OCI-LY7 (cell line): ENCODE data around the gene HPCAL4. TPM values are rescaled to one million over a fixed set of nuclear protein-coding genes. Genes with fewer than 3 reads are reported as not detected.

ENCODE experiments used
- BruUV-seq: library from RNA; stranded (reverse); fragments of 400-500 nt; replicated peaks from 2 replicates; lab custom pipeline; 2021; lab: Mats Ljungman, UMichigan
- CTCF ChIA-PET: fragments of 300-600 bp; sonication (Branson Sonifier 250); formaldehyde crosslinking; loops from one replicate; lab custom pipeline; 2022; ENCODE audit warnings: antibody characterized with exemption; ENCODE audit not compliant: unreplicated experiment; lab: Charles Lee
- POLR2A ChIA-PET: fragments of 300-600 bp; sonication (Branson Sonifier 250); formaldehyde crosslinking; loops from one replicate; lab custom pipeline; 2022; ENCODE audit warnings: antibody characterized with exemption; lab: Charles Lee
- DNase-seq: peaks from one replicate; pipeline ENCODE4 v3.0.0-alpha.2; 2015; ENCODE audit warnings: low spot score
- H2AFZ ChIP-seq: fragments of 200-600 bp; sonication (generic), shearing (Covaris generic); 2 replicates; pipeline ENCODE4 v1.6.1; 2014; ENCODE audit warnings: mild to moderate bottlenecking, antibody characterized with exemption, low read length, moderate library complexity
- H3K27ac ChIP-seq: fragments of 200-600 bp; sonication (generic); 2 replicates; pipeline ENCODE4 v1.5.1; 2014; ENCODE audit warnings: mixed run types, low read depth, mild to moderate bottlenecking, moderate library complexity, low read length, inconsistent platforms; ENCODE audit not compliant: poor library complexity, severe bottlenecking
- H3K36me3 ChIP-seq: fragments of 200-600 bp; sonication (generic); 2 replicates; pipeline ENCODE4 v1.6.1; 2014; ENCODE audit warnings: mild to moderate bottlenecking, antibody characterized with exemption, low read length, moderate library complexity, mixed read lengths; ENCODE audit not compliant: insufficient read depth
- H3K4me1 ChIP-seq: fragments of 200-600 bp; sonication (generic); 2 replicates; pipeline ENCODE4 v1.5.1; 2014; ENCODE audit warnings: mild to moderate bottlenecking, low read length; ENCODE audit not compliant: insufficient read depth, poor library complexity, severe bottlenecking
- H3K4me2 ChIP-seq: fragments of 200-600 bp; sonication (generic); 2 replicates; pipeline ENCODE4 v1.6.1; 2014; ENCODE audit warnings: mild to moderate bottlenecking, low read length
- H3K4me3 ChIP-seq: fragments of 200-600 bp; sonication (generic); 2 replicates; pipeline ENCODE4 v1.5.1; 2014; ENCODE audit warnings: mild to moderate bottlenecking, low read depth, low read length; ENCODE audit not compliant: poor library complexity, severe bottlenecking
- H3K79me2 ChIP-seq: fragments of 200-600 bp; sonication (generic); 2 replicates; pipeline ENCODE4 v1.6.1; 2016; ENCODE audit warnings: low read depth, mild to moderate bottlenecking, low read length, moderate library complexity, mixed read lengths; ENCODE audit not compliant: insufficient read depth
- H3K9me2 ChIP-seq: fragments of 200-600 bp; sonication (generic); 2 replicates; pipeline ENCODE4 v1.6.1; 2016; ENCODE audit warnings: mild to moderate bottlenecking, low read length, mixed read lengths; ENCODE audit not compliant: insufficient read depth
- H3K9me3 ChIP-seq: fragments of 200-600 bp; sonication (generic); 2 replicates; pipeline ENCODE4 v1.6.1; 2014; ENCODE audit warnings: mild to moderate bottlenecking, mixed run types, low read length, mixed read lengths
- H4K20me1 ChIP-seq: fragments of 200-600 bp; sonication (generic); 2 replicates; pipeline ENCODE4 v1.6.1; 2014; ENCODE audit warnings: mild to moderate bottlenecking, antibody characterized with exemption, low read length, moderate library complexity, mixed read lengths; ENCODE audit not compliant: insufficient read depth
- CTCF ChIP-seq: fragments of 200-600 bp; sonication (generic); conservative IDR thresholded peaks from 2 replicates; pipeline ENCODE4 v1.5.1; 2014; ENCODE audit warnings: mild to moderate bottlenecking, antibody characterized with exemption, low read length, moderate library complexity, mixed read lengths
- EZH2phosphoT487 ChIP-seq: fragments of 200-600 bp; sonication (generic); IDR thresholded peaks from 2 replicates; pipeline ENCODE4 v1.6.1; 2018; ENCODE audit warnings: low read depth, borderline replicate concordance, mild to moderate bottlenecking, mixed run types, antibody characterized with exemption, low read length, moderate library complexity, mixed read lengths
- intact Hi-C: fragments of 100-400 bp; cut with micrococcal nuclease; formaldehyde crosslinking; loops from one replicate; pipeline ENCODE4 v1.10.0; 2022; ENCODE audit not compliant: unreplicated experiment
- total RNA-seq, 2 experiments: library from RNA; depleted of rRNA in 1 of 2; stranded (reverse); fragments of >200 nt in 1 of 2; shearing (Covaris generic) in 1 of 2; gene quantifications; 2 replicates each; pipeline ENCODE4 v1.2.3, GENCODE V29; 2014 to 2022

Gene HPCAL4
- total RNA-seq, 2 experiments from 2014 or later = not detected

DNA sequence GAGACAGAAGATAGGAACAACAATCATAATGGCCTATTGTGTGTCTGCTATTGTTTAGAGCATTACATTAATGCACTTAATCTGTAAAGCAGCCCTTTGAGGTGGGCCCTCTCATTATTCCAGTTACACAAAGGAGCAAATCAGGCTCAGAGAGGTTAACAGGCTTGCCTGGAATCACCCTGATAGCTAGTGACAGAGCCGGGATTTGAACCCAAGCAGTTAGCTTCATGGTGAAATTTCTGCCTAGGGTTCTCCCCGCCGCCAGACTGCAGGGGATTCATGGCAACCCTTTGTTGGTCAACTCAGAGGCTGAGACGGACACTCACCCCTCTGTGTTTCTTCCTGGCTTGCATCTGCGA, 58.9 kb downstream of the HPCAL4 start:
- TF ChIP-seq EZH2phosphoT487 (no peak), CTCF (no peak)
- no peak overlapping the region for H3K4me3 ChIP-seq
- H3K4me2 ChIP-seq = no peak overlapping the region
- no peaks in the 10 kb centered on the region for H3K36me3 ChIP-seq
- no peaks in the 10 kb centered on the region for H3K4me1 ChIP-seq
- H4K20me1 ChIP-seq = no peaks in the 10 kb centered on the region
- intact Hi-C loops = no loop called here
- H3K9me2 ChIP-seq = no peaks in the 10 kb centered on the region
- H2AFZ ChIP-seq = no peak overlapping the region
- no peak overlapping the region for H3K27ac ChIP-seq
- BruUV-seq = no TSS peak
- H3K9me3 ChIP-seq = no peaks in the 10 kb centered on the region
- H3K79me2 ChIP-seq = no peaks in the 10 kb centered on the region
- no peak for DNase-seq
- CTCF ChIA-PET = no interaction called here
- POLR2A ChIA-PET = no interaction called here

DNA sequence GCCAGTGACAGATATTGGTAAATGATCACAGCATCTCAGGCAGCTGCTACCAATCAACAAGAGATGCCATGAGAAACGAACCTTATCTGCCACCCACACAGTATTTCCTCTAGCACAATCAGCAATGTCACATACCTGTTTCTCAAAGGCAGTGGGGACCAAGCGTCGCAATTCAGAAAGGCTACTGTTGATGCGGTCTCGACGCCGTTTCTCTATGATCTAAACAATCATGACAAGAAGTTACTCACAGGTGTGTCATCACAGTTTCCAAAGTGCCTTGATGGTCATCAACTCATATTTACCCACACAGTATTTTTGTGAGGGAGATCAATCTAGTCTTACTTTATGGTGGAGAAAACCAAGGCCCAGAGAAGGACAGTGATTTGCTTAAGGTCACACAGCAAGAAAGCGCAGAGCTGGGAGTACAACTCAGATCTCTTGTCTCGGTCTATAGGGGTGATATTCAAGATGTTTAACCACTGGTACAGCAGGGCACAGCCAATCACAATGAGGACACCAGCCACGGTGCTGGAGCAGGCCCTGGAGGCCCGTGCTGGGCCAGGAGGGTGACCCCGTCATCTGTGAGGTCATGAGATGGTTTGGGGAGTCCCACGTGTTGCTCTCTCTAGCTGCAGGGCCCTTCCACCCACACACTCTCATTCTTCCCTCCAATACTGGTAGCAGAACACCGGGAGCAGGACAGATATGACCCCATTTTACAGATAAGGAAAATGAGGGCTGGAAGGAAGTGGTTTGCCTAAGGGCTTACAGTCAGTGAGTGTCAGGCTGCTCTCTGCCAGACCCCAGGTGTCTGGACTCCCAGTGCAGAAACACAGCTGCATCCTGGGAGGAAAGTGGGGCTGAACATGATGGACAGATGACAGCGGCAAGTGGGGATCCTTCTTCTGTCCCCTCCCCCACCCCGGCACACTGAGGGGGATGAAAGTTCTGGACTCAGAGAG, 59.6 kb downstream of the HPCAL4 start:
- BruUV-seq = no TSS peak
- TF ChIP-seq CTCF (no peak), EZH2phosphoT487 (no peak)
- ChIA-PET POLR2A (no interaction called here), CTCF (no interaction called here)
- H3K9me2 ChIP-seq = no peaks in the 10 kb centered on the region
- no peak overlapping the region for H3K27ac ChIP-seq
- H3K36me3 ChIP-seq = no peaks in the 10 kb centered on the region
- H3K4me3 ChIP-seq = no peak overlapping the region
- intact Hi-C loops = no loop called here
- DNase-seq = peak; percentile 14
- H3K4me2 ChIP-seq = no peak overlapping the region
- no peak overlapping the region for H2AFZ ChIP-seq
- no peaks in the 10 kb centered on the region for H3K4me1 ChIP-seq
- H3K9me3 ChIP-seq = no peaks in the 10 kb centered on the region
- H3K79me2 ChIP-seq = no peaks in the 10 kb centered on the region
- H4K20me1 ChIP-seq = no peaks in the 10 kb centered on the region

DNA sequence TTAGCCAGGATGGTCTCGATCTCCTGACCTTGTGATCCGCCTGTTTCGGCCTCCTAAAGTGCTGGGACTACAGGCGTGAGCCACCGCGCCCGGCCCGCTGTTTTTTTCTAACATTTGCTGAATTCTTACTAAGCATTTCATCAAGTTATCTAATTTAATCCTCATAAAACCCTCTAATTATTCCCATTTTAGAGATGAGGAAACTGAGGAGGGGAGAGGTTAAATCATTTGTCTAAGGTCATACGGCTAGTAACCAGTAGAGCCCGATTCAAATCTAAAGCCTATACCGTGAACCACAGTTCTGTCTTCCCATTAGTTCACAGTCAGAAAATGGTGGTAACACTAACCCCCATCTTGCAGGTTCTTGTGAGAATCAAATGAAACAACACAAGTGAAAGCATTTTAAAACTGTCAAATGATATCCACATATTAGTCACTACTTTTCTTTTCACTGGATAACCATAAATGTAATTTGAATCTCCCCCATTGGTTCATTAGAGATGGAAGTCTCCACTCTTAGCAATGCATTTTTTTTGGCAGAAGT, 62.4 kb downstream of the HPCAL4 start:
- BruUV-seq = no TSS peak
- Histone ChIP-seq H3K79me2 (no peaks in the 10 kb centered on the region), H3K4me3 (no peak overlapping the region), H2AFZ (no peak overlapping the region), H3K9me3 (no peaks in the 10 kb centered on the region), H3K9me2 (no peaks in the 10 kb centered on the region), H3K4me1 (no peaks in the 10 kb centered on the region), H3K36me3 (no peaks in the 10 kb centered on the region), H4K20me1 (no peaks in the 10 kb centered on the region), H3K4me2 (no peak overlapping the region), H3K27ac (no peak overlapping the region)
- intact Hi-C loops = no loop called here
- DNase-seq = no peak
- ChIA-PET CTCF (no interaction called here), POLR2A (no interaction called here)
- TF ChIP-seq CTCF = no peak
- no peak for TF ChIP-seq EZH2phosphoT487
